ENCODE results near the gene RBM44.

RBM44 gene

GRCh38 chr2:237872178-237872887, 73.8 kb downstream of the RBM44 start:
- no peak for DNase-seq

- DNase-seq = no peak
Measured at GRCh38 chr2:237873421-237873831, 74.8 kb downstream of the RBM44 start.

- no peak for DNase-seq
Measured at GRCh38 chr2:237873897-237874551, 75.4 kb downstream of the RBM44 start.

GRCh38 chr2:237874585-237875161, 76.1 kb downstream of the RBM44 start:
- DNase-seq = no peak

GRCh38 chr2:237875256-237876060, 76.9 kb downstream of the RBM44 start:
- DNase-seq = no peak

GRCh38 chr2:237876061-237876526, 77.5 kb downstream of the RBM44 start:
- no peak for DNase-seq

- no peak for DNase-seq
Measured at GRCh38 chr2:237876532-237876931, 78.0 kb downstream of the RBM44 start.

- DNase-seq = no peak
Measured at GRCh38 chr2:237876951-237877491, 78.4 kb downstream of the RBM44 start.

GRCh38 chr2:237877576-237878307, 79.2 kb downstream of the RBM44 start:
- DNase-seq = no peak

- no peak for DNase-seq
Measured at GRCh38 chr2:237878321-237879057, 79.9 kb downstream of the RBM44 start.

- DNase-seq = no peak
Measured at GRCh38 chr2:237879058-237879430, 80.5 kb downstream of the RBM44 start.

- no peak for DNase-seq
Measured at GRCh38 chr2:237879991-237880560, 81.5 kb downstream of the RBM44 start.

- no peak for DNase-seq
Measured at GRCh38 chr2:237882510-237883481, 84.2 kb downstream of the RBM44 start.

- no peak for DNase-seq
Measured at GRCh38 chr2:237883951-237884446, 85.4 kb downstream of the RBM44 start.

GRCh38 chr2:237884681-237885080, 86.1 kb downstream of the RBM44 start:
- no peak for DNase-seq

- DNase-seq = no peak
Measured at GRCh38 chr2:237885111-237885930, 86.7 kb downstream of the RBM44 start.

- DNase-seq = no peak
Measured at GRCh38 chr2:237885931-237886684, 87.5 kb downstream of the RBM44 start.
